ENCODE measurements around the gene DNHD1.

DNHD1 gene

GRCh38 chr11:6489306-6489705, 7.8 kb upstream of the DNHD1 start:
- no peak for TF ChIP-seq POLR2AphosphoS5 (IDR thresholded peaks at IDR 0.05; ENCODE audit: low read depth, low read length)
- TF ChIP-seq REST (IDR thresholded peaks at IDR 0.05; ENCODE audit: insufficient read depth in 1 of 2, low read depth in 2 of 2, low read length in 2 of 2), result no peak
- TF ChIP-seq FOXP2 (optimal IDR thresholded peaks at IDR 0.05; ENCODE audit: borderline replicate concordance, extremely low read depth, extremely low read length, insufficient read depth), result no peak
- TF ChIP-seq TAF1 (IDR thresholded peaks at IDR 0.05; ENCODE audit: borderline replicate concordance, insufficient read depth, low read length), result no peak
- no peak for TF ChIP-seq SIN3A (IDR thresholded peaks at IDR 0.05; ENCODE audit: borderline replicate concordance, insufficient read depth, low read length)

- TF ChIP-seq SIN3A (IDR thresholded peaks at IDR 0.05; ENCODE audit: borderline replicate concordance, insufficient read depth, low read length) (no peak), FOXP2 (optimal IDR thresholded peaks at IDR 0.05; ENCODE audit: borderline replicate concordance, extremely low read depth, extremely low read length, insufficient read depth) (no peak), POLR2AphosphoS5 (IDR thresholded peaks at IDR 0.05; ENCODE audit: low read depth, low read length) (no peak), REST (IDR thresholded peaks at IDR 0.05; ENCODE audit: insufficient read depth in 1 of 2, low read depth in 2 of 2, low read length in 2 of 2) (no peak), TAF1 (IDR thresholded peaks at IDR 0.05; ENCODE audit: borderline replicate concordance, insufficient read depth, low read length) (no peak)
These were observed 1.0 kb downstream of the DNHD1 start for GRCh38 chr11:6498121-6498520.

GRCh38 chr11:6498544-6498943, 1.5 kb downstream of the DNHD1 start:
- TF ChIP-seq SIN3A (IDR thresholded peaks at IDR 0.05; ENCODE audit: borderline replicate concordance, insufficient read depth, low read length) (no peak), POLR2AphosphoS5 (IDR thresholded peaks at IDR 0.05; ENCODE audit: low read depth, low read length) (no peak), TAF1 (IDR thresholded peaks at IDR 0.05; ENCODE audit: borderline replicate concordance, insufficient read depth, low read length) (no peak), FOXP2 (optimal IDR thresholded peaks at IDR 0.05; ENCODE audit: borderline replicate concordance, extremely low read depth, extremely low read length, insufficient read depth) (no peak), REST (IDR thresholded peaks at IDR 0.05; ENCODE audit: insufficient read depth in 1 of 2, low read depth in 2 of 2, low read length in 2 of 2) (no peak)

GRCh38 chr11:6502382-6502781, 5.3 kb downstream of the DNHD1 start:
- TF ChIP-seq REST (IDR thresholded peaks at IDR 0.05; ENCODE audit: insufficient read depth in 1 of 2, low read depth in 2 of 2, low read length in 2 of 2), result no peak
- no peak for TF ChIP-seq TAF1 (IDR thresholded peaks at IDR 0.05; ENCODE audit: borderline replicate concordance, insufficient read depth, low read length)
- TF ChIP-seq FOXP2 (optimal IDR thresholded peaks at IDR 0.05; ENCODE audit: borderline replicate concordance, extremely low read depth, extremely low read length, insufficient read depth), result no peak
- no peak for TF ChIP-seq POLR2AphosphoS5 (IDR thresholded peaks at IDR 0.05; ENCODE audit: low read depth, low read length)
- TF ChIP-seq SIN3A (IDR thresholded peaks at IDR 0.05; ENCODE audit: borderline replicate concordance, insufficient read depth, low read length), result no peak

DNA sequence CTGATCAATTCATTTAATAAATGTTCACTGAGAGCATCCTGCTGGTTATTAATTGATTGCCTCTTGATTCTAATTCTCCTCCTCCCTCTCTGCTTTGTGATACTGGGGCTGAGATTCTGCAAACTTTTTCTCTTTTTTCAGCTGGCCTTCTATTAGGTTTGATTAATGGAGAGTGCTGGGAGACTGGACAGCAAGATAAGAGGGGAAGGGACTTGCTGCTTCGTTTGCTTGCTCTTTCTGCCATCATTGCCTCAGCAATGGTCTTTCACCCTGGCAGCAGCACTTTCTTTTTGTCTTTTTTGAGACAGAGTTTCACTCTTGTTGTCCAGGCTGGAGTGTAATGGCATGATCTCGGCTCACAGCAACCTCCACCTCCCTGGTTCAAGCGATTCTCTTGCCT, 7.1 kb downstream of the DNHD1 start:
- no peak for TF ChIP-seq SIN3A (IDR thresholded peaks at IDR 0.05; ENCODE audit: borderline replicate concordance, insufficient read depth, low read length)
- no peak for TF ChIP-seq REST (IDR thresholded peaks at IDR 0.05; ENCODE audit: insufficient read depth in 1 of 2, low read depth in 2 of 2, low read length in 2 of 2)
